GM23248 (cell line): ENCODE data around the gene PNPLA5. TPM values are rescaled to one million over a fixed set of nuclear protein-coding genes. Genes with fewer than 3 reads are reported as not detected.

ENCODE experiments used
- DNase-seq: peaks from one replicate; pipeline ENCODE4 v3.0.0-alpha.2; 2015
- H2AFZ ChIP-seq: fragments of 200-600 bp; sonication (generic); 2 replicates; pipeline ENCODE4 v1.6.1; 2016; ENCODE audit warnings: antibody characterized with exemption
- H3F3A ChIP-seq: fragments of 200-600 bp; sonication (generic); 2 replicates; pipeline ENCODE4 v1.6.1; 2016; ENCODE audit warnings: mild to moderate bottlenecking, antibody characterized with exemption, mixed run types; ENCODE audit not compliant: insufficient read depth
- H3K27ac ChIP-seq: fragments of 200-600 bp; sonication (generic); 2 replicates; pipeline ENCODE4 v1.5.1; 2016; ENCODE audit warnings: mild to moderate bottlenecking
- H3K27me3 ChIP-seq: fragments of 200-600 bp; sonication (generic); replicated peaks from 2 replicates; pipeline ENCODE4 v1.6.1; 2016; ENCODE audit warnings: mild to moderate bottlenecking; ENCODE audit not compliant: insufficient read depth
- H3K36me3 ChIP-seq: fragments of 200-600 bp; sonication (generic); 2 replicates; pipeline ENCODE4 v1.6.1; 2016; ENCODE audit warnings: low read depth, mild to moderate bottlenecking
- H3K4me1 ChIP-seq: fragments of 200-600 bp; sonication (generic); 2 replicates; pipeline ENCODE4 v1.6.1; 2016; ENCODE audit warnings: mild to moderate bottlenecking; ENCODE audit not compliant: insufficient read depth
- H3K4me2 ChIP-seq: fragments of 200-600 bp; sonication (generic); one replicate; pipeline ENCODE4 v1.6.1; 2016; ENCODE audit warnings: mild to moderate bottlenecking; ENCODE audit not compliant: unreplicated experiment
- H3K4me3 ChIP-seq: fragments of 200-600 bp; sonication (generic); 2 replicates; pipeline ENCODE4 v1.5.1; 2016; ENCODE audit warnings: mild to moderate bottlenecking
- H3K79me2 ChIP-seq: fragments of 200-600 bp; sonication (generic); 2 replicates; pipeline ENCODE4 v1.6.1; 2016; ENCODE audit warnings: mild to moderate bottlenecking; ENCODE audit not compliant: insufficient read depth
- H3K9ac ChIP-seq: fragments of 200-600 bp; sonication (generic); 2 replicates; pipeline ENCODE4 v1.6.1; 2016; ENCODE audit warnings: mild to moderate bottlenecking
- H3K9me2 ChIP-seq: fragments of 200-600 bp; sonication (generic); 2 replicates; pipeline ENCODE4 v1.6.1; 2016; ENCODE audit warnings: mixed run types, mild to moderate bottlenecking, moderate library complexity; ENCODE audit not compliant: insufficient read depth
- H3K9me3 ChIP-seq: fragments of 200-600 bp; sonication (generic); one replicate; pipeline ENCODE4 v1.6.1; 2017; ENCODE audit warnings: low read depth
- H4K20me1 ChIP-seq: fragments of 200-600 bp; sonication (generic); 2 replicates; pipeline ENCODE4 v1.6.0; 2016; ENCODE audit not compliant: insufficient read depth
- EZH2 ChIP-seq: fragments of 200-600 bp; sonication (generic); IDR thresholded peaks from 2 replicates; pipeline ENCODE4 v1.6.1; 2018; ENCODE audit warnings: antibody characterized with exemption, mild to moderate bottlenecking; ENCODE audit not compliant: insufficient read depth, poor library complexity, severe bottlenecking
- EZH2phosphoT487 ChIP-seq: fragments of 200-600 bp; sonication (generic); IDR thresholded peaks from 2 replicates; pipeline ENCODE4 v1.6.1; 2018; ENCODE audit warnings: antibody characterized with exemption, moderate library complexity, mild to moderate bottlenecking, low read depth; ENCODE audit not compliant: insufficient read depth
- WGBS, 2 experiments: methylation state at CpG; one replicate each; pipeline ENCODE4 v1.1.6; 2015 to 2017; ENCODE audit warnings: low lambda C conversion rate in 2 of 2, low coverage in 1 of 2; ENCODE audit errors: missing lambda C conversion rate in 2 of 2; 5-methylcytosine and 5-hydroxymethylcytosine counted together
- in situ Hi-C: fragments of 300-500 bp; cut with MboI; formaldehyde crosslinking; loops from 2 replicates; pipeline ENCODE4 v1.15.0; 2020
- polyA plus RNA-seq: library from polyadenylated mRNA; unstranded; fragments of >200 nt; fragmentation: Nextera tagmentation; extraction: Ambion mirVana; gene quantifications from 2 replicates; pipeline ENCODE4 v1.2.1, GENCODE V29; 2016
- total RNA-seq: library from RNA; depleted of rRNA; stranded (reverse); fragments of >200 nt; shearing (Covaris generic); gene quantifications from 2 replicates; pipeline ENCODE4 v1.2.3, GENCODE V29; 2014

PNPLA5 gene
- total and polyA plus RNA-seq, 2 experiments from 2014 or later: not detected

DNA sequence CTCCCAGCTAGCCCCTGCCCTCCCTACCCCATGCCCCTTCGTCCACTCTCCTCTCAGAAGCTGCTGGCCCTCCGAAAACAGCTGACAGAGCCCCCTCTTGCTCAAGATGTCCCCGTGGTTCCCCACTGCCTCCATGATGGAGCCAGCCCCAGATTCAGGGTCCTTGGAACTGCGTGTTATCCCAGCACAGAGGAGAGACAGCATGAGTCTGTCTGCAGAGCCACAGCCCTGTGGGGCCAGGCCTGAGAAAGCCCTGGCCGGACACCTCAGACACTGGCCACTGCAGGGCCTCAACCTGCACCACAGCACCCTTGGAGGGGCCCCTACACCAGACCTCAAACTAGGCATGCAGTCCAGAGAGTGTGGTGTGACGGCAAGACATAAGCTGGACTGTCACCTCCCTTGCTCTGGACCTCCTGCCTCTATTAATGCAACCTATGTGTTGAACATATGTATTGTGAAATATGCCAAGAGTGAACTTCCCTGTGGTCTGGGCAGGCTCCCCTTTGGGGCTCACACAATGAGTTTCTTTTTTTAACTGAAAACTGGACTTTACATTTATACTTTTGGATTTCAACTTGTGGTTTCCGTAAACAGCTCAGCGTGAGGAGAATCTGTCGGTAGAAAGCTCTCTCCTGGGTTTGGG is 9.6 kb downstream of the PNPLA5 start:
- Histone ChIP-seq H3K4me2 (no peak overlapping the region), H3K27me3 (peaks cover 20% of the 10 kb centered on the region; the same call in 1 of the 2 replicates), H4K20me1 (no peaks in the 10 kb centered on the region), H3K9me2 (no peaks in the 10 kb centered on the region), H3K4me1 (no peaks in the 10 kb centered on the region), H3K36me3 (no peaks in the 10 kb centered on the region), H3K9ac (no peak overlapping the region), H3K27ac (no peak overlapping the region), H3K4me3 (no peak overlapping the region), H3F3A (peaks cover 3% of the 10 kb centered on the region; the same call in 1 of the 2 replicates), H3K79me2 (no peaks in the 10 kb centered on the region), H3K9me3 (no peaks in the 10 kb centered on the region), H2AFZ (no peak overlapping the region)
- no peak for TF ChIP-seq EZH2
- no peak for TF ChIP-seq EZH2phosphoT487
- in situ Hi-C loops: no loop called here
- DNase-seq: no peak
- 72 to 76% methylated on average over 9 of the region's 9 CpGs for WGBS, 2 experiments

DNA sequence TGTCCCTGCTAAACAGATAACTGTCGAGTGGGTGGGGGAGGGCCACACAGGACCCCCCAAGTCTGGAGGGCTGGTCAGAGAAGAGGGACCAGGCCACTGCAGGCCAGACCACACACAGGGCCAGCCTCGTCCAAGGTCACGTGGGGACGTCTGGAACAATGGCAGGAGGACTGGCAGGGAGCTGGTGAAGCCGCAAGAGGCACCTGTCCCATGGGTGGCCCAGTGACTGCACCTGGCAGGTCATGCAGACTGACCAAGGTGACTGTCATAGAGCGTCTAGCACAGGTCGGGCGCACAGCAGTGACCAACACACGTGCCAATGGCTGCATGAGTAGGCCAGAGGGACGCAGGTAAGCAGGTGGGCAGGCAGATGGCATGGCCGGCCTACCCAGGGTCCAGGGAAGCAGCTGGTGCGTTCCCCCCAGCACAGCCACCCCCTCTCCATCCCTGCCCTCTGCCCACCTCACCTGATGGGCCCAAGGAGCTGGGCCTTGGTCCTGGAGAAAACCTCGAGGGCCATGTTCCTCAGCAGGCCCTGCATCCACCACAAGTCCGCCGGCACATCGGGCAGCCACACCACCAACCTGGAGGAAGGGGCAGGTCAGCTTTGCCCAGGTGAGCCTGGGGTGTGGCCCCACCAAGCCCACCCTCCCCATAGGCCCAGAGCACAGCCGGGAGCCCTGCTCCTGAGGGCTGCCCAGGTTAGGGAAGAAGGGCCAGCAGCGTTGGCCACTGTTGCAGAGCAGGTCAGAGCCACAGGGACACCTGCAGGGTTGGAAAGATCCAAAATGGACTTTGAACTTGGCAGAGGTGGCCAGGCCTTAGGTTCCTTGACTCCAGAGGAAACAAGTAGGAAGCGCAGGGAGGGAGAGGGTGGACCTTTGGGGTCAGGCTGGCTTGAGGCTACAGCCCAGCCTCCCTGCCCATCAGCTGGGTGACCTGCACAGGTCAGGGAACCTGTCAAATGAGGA is 10.4 kb downstream of the PNPLA5 start:
- H3K9me3 ChIP-seq: no peaks in the 10 kb centered on the region
- H3K4me3 ChIP-seq: no peak overlapping the region
- 64 to 73% methylated on average over 17 to 19 of the region's 19 CpGs for WGBS, 2 experiments
- no peak for TF ChIP-seq EZH2phosphoT487
- TF ChIP-seq EZH2: no peak
- H3K36me3 ChIP-seq: no peaks in the 10 kb centered on the region
- H3F3A ChIP-seq: peaks cover 3% of the 10 kb centered on the region; the same call in 1 of the 2 replicates
- in situ Hi-C loops: no loop called here
- H4K20me1 ChIP-seq: no peaks in the 10 kb centered on the region
- H2AFZ ChIP-seq: no peak overlapping the region
- peaks cover 20% of the 10 kb centered on the region; the same call in 1 of the 2 replicates for H3K27me3 ChIP-seq
- H3K9ac ChIP-seq: no peak overlapping the region
- no peak overlapping the region for H3K27ac ChIP-seq
- H3K4me2 ChIP-seq: no peak overlapping the region
- H3K9me2 ChIP-seq: no peaks in the 10 kb centered on the region
- no peaks in the 10 kb centered on the region for H3K79me2 ChIP-seq
- no peak for DNase-seq
- no peaks in the 10 kb centered on the region for H3K4me1 ChIP-seq

DNA sequence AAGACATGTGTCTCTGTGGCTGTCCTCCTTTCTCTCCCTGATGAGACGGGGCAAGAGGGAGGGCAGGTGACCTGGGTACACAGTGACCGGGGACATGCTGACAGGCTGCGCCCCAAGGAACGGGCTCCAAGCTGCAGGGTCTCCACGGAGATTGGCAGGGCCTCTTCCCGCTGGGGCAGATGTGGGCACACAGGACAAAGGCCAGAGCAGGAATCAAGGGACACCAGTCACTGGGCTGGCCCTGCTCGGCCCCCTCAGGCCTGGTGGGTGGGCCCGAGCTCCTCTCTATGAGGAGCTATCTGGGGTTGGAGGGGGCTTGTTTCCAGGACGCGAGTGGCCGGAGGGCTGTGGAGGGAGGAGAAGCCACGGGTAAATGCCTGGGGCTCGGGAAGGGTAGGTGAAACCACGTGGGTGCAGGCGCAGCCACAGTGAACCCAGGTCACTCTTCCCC is 11.2 kb downstream of the PNPLA5 start:
- no peak overlapping the region for H2AFZ ChIP-seq
- in situ Hi-C loops: no loop called here
- H4K20me1 ChIP-seq: no peaks in the 10 kb centered on the region
- no peaks in the 10 kb centered on the region for H3K9me2 ChIP-seq
- H3K4me3 ChIP-seq: no peak overlapping the region
- no peaks in the 10 kb centered on the region for H3K36me3 ChIP-seq
- WGBS, 2 experiments: 48 to 49% methylated on average over 15 of the region's 15 CpGs
- peaks cover 20% of the 10 kb centered on the region; the same call in 1 of the 2 replicates for H3K27me3 ChIP-seq
- TF ChIP-seq EZH2: no peak
- TF ChIP-seq EZH2phosphoT487: no peak
- H3F3A ChIP-seq: peaks cover 3% of the 10 kb centered on the region; the same call in 1 of the 2 replicates
- H3K4me2 ChIP-seq: no peak overlapping the region
- H3K4me1 ChIP-seq: no peaks in the 10 kb centered on the region
- H3K27ac ChIP-seq: no peak overlapping the region
- H3K79me2 ChIP-seq: no peaks in the 10 kb centered on the region
- H3K9ac ChIP-seq: no peak overlapping the region
- H3K9me3 ChIP-seq: no peaks in the 10 kb centered on the region
- no peak for DNase-seq

DNA sequence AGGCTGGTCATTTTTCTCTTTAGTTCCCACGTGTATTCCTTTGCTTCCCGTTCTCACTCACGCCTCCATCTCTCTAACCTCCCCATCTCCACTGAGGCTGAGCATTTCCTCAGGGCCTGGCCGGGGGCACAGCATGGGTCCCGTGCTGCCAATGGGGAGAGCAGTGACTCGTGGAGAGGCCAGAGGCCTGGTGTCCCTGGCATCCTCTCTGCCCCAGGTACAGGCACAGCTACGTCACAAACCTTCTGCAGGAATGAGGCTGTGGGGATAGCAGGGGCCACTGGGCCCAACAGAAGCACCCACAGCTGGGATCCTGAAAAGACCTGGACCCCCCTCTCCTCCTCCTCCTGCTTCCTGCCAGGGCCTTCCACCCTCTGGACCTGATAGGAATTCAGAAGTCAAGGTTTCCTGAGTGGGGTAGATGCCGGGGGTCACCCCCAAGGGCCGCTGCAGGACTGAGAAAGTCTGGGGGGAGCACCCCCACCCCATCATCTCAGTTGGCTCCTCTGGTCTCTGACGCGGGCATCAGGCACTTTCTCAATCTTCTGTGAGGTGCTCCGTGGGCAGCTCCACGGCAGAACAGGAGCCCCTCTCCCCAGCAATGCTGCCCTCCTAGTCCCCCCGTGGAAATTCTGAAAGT is 11.8 kb downstream of the PNPLA5 start:
- H3K4me2 ChIP-seq: no peak overlapping the region
- no peak for TF ChIP-seq EZH2phosphoT487
- no peak for TF ChIP-seq EZH2
- no peaks in the 10 kb centered on the region for H4K20me1 ChIP-seq
- no peaks in the 10 kb centered on the region for H3K9me3 ChIP-seq
- H3K4me1 ChIP-seq: no peaks in the 10 kb centered on the region
- no peak overlapping the region for H3K9ac ChIP-seq
- H3K36me3 ChIP-seq: no peaks in the 10 kb centered on the region
- no peaks in the 10 kb centered on the region for H3K79me2 ChIP-seq
- no peaks in the 10 kb centered on the region for H3K9me2 ChIP-seq
- DNase-seq: no peak
- peaks cover 3% of the 10 kb centered on the region; the same call in 1 of the 2 replicates for H3F3A ChIP-seq
- no peak overlapping the region for H3K4me3 ChIP-seq
- no peak overlapping the region for H3K27ac ChIP-seq
- H2AFZ ChIP-seq: no peak overlapping the region
- WGBS, 2 experiments: 56 to 58% methylated on average over 14 of the region's 14 CpGs
- in situ Hi-C loops: no loop called here
- H3K27me3 ChIP-seq: peaks cover 22% of the 10 kb centered on the region
